Testis (tissue), 3 donors: ENCODE measurements around the gene HSF4. TPM values are rescaled to one million over a fixed set of nuclear protein-coding genes. Genes with fewer than 3 reads are reported as not detected.

ENCODE experiments used
- DNase-seq: peaks from one replicate; pipeline ENCODE4 v3.0.0-alpha.2; 2019
- H3K27ac ChIP-seq, 2 donors: fragments of 200-600 bp; sonication (generic); one replicate each; pipeline ENCODE4 v1.5.1; 2019
- H3K27me3 ChIP-seq: fragments of 200-600 bp; sonication (generic); one replicate; pipeline ENCODE4 v1.5.1; 2019
- H3K36me3 ChIP-seq: fragments of 200-600 bp; sonication (generic); one replicate; pipeline ENCODE4 v1.5.1; 2017; ENCODE audit warnings: low read depth; ENCODE audit errors: missing control alignments
- H3K4me1 ChIP-seq: fragments of 200-600 bp; sonication (generic); one replicate; pipeline ENCODE4 v1.5.1; 2019
- H3K4me3 ChIP-seq, 2 donors: fragments of 200-600 bp; sonication (generic); one replicate each; pipeline ENCODE4 v1.5.1; 2017 to 2019
- H3K9me3 ChIP-seq: fragments of 200-600 bp; sonication (generic); one replicate; pipeline ENCODE4 v1.5.1; 2017
- CTCF ChIP-seq, 3 experiments: fragments of 450-650 bp in 2 of 3; fragments of 200-600 bp in 1 of 3; sonication (generic) in 1 of 3; IDR thresholded peaks; one replicate each; pipeline ENCODE4 v1.5.1; 2016 to 2019; ENCODE audit warnings: antibody characterized with exemption in 3 of 3, mild to moderate bottlenecking in 2 of 3, moderate library complexity in 1 of 3
- POLR2A ChIP-seq: fragments of 450-650 bp; IDR thresholded peaks from one replicate; pipeline ENCODE4 v1.6.1; 2017; ENCODE audit warnings: antibody characterized with exemption, mild to moderate bottlenecking, moderate library complexity
- WGBS, 2 donors: methylation state at CpG; one replicate each; pipeline ENCODE4 v1.1.5; 2018; 5-methylcytosine and 5-hydroxymethylcytosine counted together
- intact Hi-C: fragments of 100-400 bp; cut with DNase I; formaldehyde crosslinking; loops from one replicate; pipeline ENCODE4 v1.15.1; 2023; ENCODE audit warnings: low total_unique reads
- polyA plus RNA-seq: library from polyadenylated mRNA; stranded (reverse); fragments of 350-450 nt; fragmentation: Illumina TruSeq; extraction: RNeasy Lipid Tissue Mini Kit (QIAGEN cat#74804); gene quantifications from one replicate; pipeline ENCODE4 v1.2.3, GENCODE V29; 2014; ENCODE audit warnings: low read depth, low replicate concordance; ENCODE audit not compliant: insufficient read depth
- total RNA-seq, 2 donors: library from RNA; depleted of rRNA; stranded (reverse); fragments of >200 nt; gene quantifications; one replicate each; pipeline ENCODE4 v1.2.3, GENCODE V29; 2016

HSF4 gene
- total and polyA plus RNA-seq, 3 donors from 2014 or later, result 20.2 to 78.3 (median 63.4) TPM

- 0 to 1% methylated on average over 11 to 27 of the region's 50 CpGs for WGBS, 2 donors
- H3K27ac ChIP-seq, result peak within 1 kb of the TSS; percentile 88 to 90
- no peaks in the 10 kb centered on the region for H3K9me3 ChIP-seq
- no peaks in the 10 kb centered on the region for H3K27me3 ChIP-seq
- peaks cover 41% of the 10 kb centered on the region for H3K4me1 ChIP-seq
- peak within 1 kb of the TSS; percentile 32 to 52 for H3K4me3 ChIP-seq
- peak; percentile 82 for DNase-seq
- no peaks in the 10 kb centered on the region for H3K36me3 ChIP-seq
- TF ChIP-seq CTCF (IDR thresholded peaks at IDR 0.05) (no peak), POLR2A (no peak)
- intact Hi-C loops, result no loop called here
Observed at GRCh38 chr16:67170168-67170948, 5.8 kb downstream of the HSF4 start, which contains the start of gene NOL3. Gene NOL3 (plus strand): TSS chr16:67170538.

GRCh38 chr16:67170949-67171649, 6.6 kb downstream of the HSF4 start:
- intact Hi-C loops, result no loop called here
- no peak for DNase-seq
- H3K9me3 ChIP-seq, result no peaks in the 10 kb centered on the region
- H3K27ac ChIP-seq, result peak overlapping the region; percentile 88 to 90
- no peaks in the 10 kb centered on the region for H3K36me3 ChIP-seq
- peaks cover 41% of the 10 kb centered on the region for H3K4me1 ChIP-seq
- WGBS, 2 donors, result 37 to 54% methylated on average over 12 to 14 of the region's 14 CpGs
- H3K27me3 ChIP-seq, result no peaks in the 10 kb centered on the region
- no peak for TF ChIP-seq POLR2A
- TF ChIP-seq CTCF (IDR thresholded peaks at IDR 0.05), result no peak
- peak overlapping the region; percentile 32 to 52 for H3K4me3 ChIP-seq

- Histone ChIP-seq H3K9me3 (no peaks in the 10 kb centered on the region), H3K27ac (peak overlapping the region; percentile 61 to 82), H3K4me3 (no peak overlapping the region), H3K4me1 (peaks cover 41% of the 10 kb centered on the region), H3K36me3 (no peaks in the 10 kb centered on the region), H3K27me3 (no peaks in the 10 kb centered on the region)
- intact Hi-C loops, result no loop called here
- no peak for TF ChIP-seq CTCF (IDR thresholded peaks at IDR 0.05)
- TF ChIP-seq POLR2A, result no peak
- DNase-seq, result no peak
- 50 to 89% methylated on average over 1 of the region's 1 CpG for WGBS, 2 donors
Observed at GRCh38 chr16:67173323-67173722, 8.8 kb downstream of the HSF4 start.

- peaks cover 38% of the 10 kb centered on the region for H3K4me1 ChIP-seq
- intact Hi-C loops, result no loop called here
Observed at GRCh38 chr16:67173808-67174705, 9.5 kb downstream of the HSF4 start.

More at GRCh38 chr16:67173808-67174705, 9.5 kb downstream of the HSF4 start:
- Histone ChIP-seq H3K27me3 (no peaks in the 10 kb centered on the region), H3K36me3 (no peaks in the 10 kb centered on the region), H3K27ac (peak overlapping the region; percentile 61 to 82), H3K9me3 (no peaks in the 10 kb centered on the region), H3K4me3 (peak overlapping the region; percentile 37 to 48)
- peak; percentile 91 for DNase-seq
- 1 to 3% methylated on average over 57 to 58 of the region's 71 CpGs for WGBS, 2 donors
- TF ChIP-seq CTCF (IDR thresholded peaks at IDR 0.05) (peak in 2 of 3 experiments; percentile 14 to 23), POLR2A (no peak)
